Activated T-cell treated with anti-CD3 and anti-CD28 coated beads for 4 hours (primary cell): ENCODE measurements around the gene MTHFSD.

Experiments
- DNase-seq: peaks from one replicate; pipeline ENCODE4 v3.0.0-alpha.2; 2020

MTHFSD gene

DNA sequence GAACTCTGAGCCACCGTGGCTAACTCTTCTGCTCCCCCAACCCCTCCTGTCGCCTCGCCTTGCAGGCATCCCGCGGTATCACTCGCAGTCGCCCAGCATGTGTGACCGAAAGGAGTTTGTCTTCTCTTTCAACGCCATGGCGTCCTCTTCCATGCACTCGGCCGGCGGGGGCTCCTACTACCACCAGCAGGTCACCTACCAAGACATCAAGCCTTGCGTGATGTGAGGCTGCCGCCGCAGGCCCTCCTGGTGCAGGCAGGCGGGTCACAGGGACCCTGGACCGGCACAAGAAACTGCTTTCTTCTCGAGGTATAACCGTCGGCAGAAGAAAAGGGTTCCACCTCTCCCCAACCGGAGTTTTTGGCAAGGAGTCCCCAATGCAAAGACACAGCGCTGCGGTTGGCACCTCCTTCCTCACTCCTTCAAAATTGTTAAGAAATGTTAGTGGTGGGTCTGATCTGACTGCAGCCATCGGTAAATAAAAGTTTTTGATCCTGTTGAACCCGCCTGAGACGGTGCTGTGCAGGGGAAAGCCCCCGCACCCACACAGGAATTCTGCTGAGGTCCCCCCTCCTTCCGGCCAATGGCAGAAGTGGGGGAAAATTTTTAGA is 42.1 kb downstream of the MTHFSD start:
- DNase-seq = no peak

DNA sequence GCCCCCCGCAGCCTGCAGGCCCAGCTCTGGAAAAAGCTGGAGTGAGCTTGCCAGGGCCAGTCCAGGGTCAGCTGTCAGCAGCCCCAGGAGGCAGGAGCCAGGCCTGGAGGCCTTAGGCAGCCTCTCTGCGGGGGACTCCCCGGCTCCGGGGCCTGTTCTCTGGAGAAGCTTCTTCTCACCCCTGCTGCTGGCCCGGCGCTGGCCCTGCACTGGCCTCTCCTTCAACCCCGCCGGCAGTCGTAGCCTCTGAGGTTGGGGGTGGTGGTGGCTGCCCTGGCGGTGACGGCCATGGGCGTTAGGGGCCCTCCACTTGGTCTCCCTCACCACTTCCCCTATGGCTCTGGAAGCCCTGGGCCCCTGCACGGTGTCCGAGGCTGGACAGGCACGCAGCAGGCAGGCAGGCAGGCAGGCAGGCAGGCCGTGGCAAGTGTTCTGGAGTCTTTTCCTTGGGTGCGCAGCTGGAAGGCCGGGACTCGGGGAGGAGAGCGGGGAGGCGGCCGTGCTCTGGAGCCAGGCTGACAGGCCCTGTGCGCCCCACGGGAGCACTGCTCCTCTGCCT is 42.7 kb downstream of the MTHFSD start:
- no peak for DNase-seq

DNA sequence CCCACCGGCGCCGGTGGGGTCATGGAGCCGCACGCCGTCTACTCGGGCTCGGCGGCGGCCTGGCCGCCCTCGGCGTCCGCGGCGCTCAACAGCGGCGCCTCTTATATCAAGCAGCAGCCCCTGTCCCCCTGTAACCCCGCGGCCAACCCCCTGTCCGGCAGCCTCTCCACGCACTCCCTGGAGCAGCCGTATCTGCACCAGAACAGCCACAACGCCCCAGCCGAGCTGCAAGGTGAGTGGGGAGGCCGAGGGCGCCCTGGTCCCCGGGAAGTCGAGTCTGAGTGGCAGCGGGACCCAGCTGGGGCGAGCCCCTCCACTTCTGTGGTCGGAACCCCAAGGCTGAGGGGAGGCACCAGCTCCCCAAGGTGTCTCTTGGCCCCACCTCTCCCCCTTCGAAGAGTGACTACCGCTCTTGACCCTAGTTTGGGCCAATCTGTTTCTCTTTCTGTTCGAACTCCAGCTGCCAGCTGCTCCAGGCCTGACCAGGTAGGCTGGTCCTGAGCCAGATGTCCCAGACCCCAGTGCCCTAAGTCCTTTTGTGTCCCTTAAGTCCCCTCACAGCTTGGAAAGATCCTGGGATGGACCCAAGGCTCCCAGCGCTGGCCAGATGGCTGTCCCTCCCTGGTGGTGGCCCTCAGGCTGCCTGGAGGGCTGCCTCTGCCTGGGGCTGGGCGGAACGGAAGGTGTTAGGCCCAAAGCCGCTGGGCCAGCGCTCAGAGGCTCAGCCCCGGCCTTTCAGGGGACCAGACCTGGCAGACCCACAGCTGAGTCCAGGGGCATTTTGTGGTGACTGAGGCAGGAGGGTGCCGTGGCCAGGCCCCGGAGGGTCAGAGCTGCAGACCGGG is 43.5 kb downstream of the MTHFSD start:
- DNase-seq = no peak

DNA sequence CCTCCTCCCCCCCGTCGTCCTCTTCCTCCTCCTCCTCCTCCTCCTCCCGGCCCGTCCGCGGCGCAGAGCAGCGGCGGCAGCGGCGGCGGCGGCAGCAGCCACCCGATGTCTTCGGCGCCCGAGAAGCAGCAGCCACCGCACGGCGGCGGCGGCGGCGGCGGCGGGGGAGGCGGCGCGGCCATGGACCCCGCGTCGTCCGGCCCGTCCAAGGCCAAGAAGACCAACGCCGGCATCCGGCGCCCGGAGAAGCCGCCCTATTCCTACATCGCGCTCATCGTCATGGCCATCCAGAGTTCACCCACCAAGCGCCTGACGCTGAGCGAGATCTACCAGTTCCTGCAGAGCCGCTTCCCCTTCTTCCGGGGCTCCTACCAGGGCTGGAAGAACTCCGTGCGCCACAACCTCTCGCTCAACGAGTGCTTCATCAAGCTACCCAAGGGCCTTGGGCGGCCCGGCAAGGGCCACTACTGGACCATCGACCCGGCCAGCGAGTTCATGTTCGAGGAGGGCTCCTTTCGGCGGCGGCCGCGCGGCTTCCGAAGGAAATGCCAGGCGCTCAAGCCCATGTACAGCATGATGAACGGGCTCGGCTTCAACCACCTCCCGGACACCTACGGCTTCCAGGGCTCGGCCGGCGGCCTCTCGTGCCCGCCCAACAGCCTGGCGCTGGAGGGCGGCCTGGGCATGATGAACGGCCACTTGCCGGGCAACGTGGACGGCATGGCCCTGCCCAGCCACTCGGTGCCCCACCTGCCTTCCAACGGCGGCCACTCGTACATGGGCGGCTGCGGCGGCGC is 44.4 kb downstream of the MTHFSD start, which contains the start of gene FOXF1:
TSS of gene FOXF1 (plus strand) at position 63 of the 797 bp plus-strand sequence. CDS start at position 106, 43 bp downstream.
- DNase-seq = no peak

DNA sequence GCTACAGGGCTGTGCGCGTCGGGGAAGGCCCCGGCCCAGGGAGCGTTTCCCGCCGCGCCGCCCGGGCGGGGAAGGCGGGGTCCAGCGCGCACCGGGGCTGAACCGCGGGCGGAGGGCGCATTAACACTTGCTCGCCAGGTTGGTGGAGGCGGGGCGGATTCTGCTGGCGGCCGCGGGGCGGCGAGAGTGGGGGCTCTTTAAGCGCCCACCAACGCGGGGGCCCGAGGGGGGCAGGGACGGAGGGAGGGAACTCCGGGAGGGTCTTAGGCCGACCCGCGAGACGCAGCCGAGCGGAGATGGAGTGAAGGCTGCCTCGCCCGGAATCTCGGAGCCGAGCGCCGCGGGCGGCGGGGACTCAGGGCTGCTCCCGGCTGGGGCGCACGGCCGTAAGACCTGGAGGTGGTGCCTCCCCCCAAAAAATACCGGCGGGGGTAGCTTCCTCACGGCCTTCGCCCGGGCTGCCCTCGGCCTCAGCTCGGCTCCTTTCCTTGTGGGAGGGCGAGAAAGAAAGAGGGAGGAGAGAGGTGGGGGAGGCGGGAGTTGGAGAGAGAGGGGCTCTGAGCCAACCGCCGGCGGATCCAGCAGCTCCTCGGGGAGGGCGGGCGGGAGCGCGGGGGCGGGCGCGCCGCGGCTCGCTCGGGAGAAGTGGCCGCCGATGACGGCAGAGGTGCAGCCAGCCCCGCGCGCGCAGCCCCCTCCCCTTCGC is 45.1 kb downstream of the MTHFSD start:
- no peak for DNase-seq

DNA sequence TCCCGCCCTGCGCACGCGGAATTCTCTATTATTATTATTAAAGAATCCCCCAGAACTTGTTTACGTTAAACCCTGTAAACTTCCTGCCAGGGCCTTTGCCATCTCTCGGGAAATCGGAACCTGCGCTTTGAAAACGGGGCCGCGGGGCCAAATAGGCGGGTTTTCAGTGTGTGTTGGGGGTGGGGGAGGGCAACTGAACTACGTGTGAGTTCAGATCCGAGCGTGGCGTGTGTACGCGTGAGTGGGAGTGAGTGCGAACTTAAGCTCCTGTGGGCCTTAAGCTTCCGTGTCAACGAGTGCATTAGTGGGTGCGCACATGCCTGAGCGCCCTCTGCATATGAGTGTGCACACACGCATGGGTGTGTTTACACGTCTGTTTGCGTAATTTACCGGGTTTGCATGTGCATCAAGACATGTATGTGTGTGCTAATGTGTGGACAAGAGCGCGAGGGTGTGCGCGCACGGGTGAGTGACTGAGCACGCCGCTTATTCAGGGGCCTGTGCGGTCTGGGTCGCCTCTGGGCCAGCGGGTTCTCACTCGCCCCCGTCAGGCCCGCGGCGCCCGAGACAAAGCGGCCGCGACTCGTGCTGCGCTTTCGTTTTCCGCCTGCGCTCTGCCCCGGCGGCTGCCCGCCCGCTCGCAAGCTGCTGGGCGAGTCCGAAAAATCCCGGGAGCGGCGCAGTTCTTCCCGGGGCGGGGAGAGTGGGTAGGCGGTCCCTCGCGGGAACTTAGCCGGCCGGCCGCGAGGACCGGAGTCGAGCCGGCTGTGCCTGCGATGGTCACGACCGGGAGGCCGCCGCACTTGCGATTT is 45.9 kb downstream of the MTHFSD start:
- DNase-seq = no peak

DNA sequence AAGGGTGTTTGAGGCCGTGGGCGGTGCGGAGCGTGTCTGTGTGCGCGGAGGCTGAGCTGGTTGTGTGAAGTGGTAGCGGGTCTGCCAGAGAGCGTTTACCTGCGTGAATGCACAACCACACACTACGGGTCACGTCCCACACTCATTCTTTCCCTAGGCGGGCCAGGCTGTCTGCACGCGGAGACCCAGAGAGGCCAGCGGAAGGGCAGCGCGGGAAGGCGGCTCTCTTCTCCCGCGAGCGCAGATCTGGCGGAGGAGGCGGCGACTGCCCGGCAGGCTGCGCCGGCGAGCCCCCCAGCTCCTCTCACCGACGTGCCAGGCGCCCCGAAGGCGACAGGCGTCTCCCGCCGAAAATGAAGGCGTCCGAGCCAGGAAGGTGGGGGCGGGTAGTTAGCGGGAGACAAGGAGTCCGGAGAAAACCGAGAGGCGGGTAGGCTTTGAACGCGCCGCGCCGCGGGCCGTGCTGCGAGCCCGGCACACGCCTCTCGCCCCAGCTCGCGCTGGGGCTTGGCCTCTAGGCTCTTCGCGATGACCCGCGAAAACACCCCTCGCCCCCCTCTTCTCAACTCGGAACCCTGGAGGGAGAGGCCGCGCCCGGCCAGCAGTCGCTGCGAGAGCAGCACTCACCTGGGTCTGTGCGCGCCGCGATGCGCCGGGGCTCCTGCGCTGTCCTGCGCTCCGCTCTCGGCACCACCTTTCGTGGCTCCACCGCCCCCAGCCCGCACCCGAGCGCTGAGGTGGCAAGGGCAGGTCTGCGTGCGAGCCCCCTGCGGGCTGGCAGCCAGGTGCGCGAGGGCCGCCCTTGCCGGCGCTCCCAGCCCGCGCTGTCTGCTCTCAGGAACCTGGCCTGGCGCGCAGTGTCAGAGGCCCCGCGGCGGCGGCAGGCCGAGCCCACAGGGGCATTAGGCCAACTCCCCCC is 46.7 kb downstream of the MTHFSD start:
- DNase-seq = no peak

DNA sequence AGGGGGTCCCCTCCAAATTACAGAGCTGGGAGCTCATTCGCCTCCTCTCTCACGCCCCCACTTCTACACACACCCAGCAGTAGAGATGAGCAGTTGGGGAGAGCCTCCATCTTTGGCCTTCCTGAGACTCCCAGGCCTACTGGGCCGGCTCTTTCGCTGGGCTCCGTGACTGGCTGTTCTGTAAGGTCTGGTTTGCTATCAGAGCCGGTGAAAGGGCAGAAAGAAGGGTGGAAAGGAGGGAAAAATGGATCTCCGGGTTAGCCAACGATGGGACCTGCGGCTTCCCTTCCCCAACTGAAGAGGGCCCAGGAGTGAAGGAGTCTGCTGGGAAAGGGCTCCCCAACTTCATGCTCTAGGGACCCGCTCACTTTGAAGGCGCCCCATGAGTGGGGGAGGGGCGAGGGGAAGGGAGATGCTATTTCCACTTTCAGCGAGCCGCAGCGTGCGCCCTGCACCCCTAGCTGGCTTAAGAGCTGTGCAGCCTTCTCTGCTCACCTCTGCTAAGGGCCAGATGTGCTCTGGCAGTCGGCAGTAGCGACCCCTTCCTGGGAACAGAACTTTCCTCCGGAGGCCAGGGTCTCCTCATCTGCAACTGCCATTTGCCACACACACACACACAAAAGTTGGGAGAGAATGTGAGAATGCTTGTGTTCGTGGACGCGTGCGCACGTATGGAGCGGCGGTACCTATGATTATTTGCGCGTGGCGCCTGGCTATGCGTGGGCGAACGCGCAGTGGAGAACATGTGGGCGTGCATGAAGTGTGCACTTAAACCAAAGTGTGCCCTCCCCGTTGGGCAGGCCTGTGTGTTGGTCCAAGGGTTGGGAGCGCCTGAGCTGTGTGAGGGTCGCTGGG is 47.6 kb downstream of the MTHFSD start:
- no peak for DNase-seq

DNA sequence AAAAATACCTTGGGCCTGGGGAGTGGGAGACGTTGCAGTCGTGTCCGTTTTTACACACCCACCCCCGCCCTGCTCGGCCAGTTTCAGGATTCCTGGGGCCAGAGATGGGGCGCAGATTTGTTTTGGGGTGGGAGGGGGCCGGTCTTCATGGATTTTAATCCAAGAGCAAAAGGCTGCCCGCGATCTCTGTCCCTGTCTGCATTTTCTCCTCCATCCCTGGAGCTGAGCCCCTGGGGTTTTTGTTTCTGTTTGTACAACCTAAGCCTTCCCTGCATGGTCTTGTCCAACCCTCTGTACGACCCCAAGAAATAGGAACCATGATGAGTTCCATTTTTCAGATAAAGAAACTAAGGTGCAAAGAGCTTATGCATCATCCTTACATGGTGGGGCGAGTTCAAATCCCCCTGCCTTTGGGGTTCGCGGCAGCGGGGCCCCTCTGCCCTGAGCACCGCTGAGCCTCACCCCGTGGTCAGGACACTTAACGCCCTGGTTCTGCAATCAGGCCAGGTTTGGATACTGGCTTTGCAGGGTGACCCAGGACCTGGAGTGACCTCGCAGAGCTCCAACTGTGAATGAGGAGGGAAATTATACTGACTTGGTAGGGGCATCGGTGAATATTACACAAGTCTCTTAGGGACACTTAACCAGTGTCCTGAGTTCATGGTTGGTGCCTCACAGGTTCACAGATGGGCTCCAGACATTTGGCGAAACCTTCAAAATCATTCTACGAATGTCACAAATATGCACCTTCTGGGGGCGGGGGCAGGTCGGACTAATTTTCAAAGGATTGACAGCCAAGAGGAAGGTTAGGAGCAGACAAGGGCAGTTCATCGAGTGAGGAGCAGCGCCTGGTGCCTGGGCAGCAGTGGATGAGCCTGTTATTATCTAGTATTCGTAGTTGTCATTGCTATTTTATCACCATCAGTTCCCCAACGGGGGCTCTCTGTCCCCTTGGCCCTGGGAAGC is 48.9 kb downstream of the MTHFSD start:
- no peak for DNase-seq

DNA sequence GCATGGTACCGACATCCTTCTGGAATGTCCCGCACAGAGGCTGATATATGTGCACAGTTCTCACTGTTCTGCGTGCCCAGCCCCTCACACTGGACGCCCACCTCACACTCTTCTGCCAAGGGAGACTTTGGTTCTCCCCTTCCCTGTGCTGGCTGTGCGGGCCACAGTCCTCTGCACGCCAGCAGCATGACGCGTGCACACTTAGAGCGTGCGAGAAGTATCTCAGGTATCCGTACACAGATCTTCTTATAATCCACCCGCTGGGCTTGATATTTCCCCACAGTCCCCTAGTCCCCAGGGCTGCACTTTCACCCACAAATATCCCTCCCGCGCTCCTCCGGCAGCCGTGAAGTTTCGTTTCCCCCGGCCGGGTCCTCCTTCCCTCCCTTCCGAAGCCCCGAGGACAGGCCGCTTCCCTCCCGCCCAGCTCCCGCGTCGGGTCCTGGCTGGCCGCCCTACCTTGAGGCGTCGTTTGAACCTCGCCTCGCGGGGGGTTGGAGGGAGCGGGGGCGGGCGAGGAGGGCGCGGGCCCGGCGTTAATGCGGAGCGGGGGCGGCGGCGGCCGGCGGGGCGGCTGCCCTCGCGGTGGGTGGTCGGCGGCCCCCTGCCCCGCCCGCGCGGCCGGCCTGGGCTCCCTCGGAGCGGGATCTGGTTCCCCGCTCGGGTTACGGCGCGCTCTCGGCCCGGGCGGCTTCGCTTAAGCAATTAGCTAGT is 49.7 kb downstream of the MTHFSD start:
- no peak for DNase-seq

DNA sequence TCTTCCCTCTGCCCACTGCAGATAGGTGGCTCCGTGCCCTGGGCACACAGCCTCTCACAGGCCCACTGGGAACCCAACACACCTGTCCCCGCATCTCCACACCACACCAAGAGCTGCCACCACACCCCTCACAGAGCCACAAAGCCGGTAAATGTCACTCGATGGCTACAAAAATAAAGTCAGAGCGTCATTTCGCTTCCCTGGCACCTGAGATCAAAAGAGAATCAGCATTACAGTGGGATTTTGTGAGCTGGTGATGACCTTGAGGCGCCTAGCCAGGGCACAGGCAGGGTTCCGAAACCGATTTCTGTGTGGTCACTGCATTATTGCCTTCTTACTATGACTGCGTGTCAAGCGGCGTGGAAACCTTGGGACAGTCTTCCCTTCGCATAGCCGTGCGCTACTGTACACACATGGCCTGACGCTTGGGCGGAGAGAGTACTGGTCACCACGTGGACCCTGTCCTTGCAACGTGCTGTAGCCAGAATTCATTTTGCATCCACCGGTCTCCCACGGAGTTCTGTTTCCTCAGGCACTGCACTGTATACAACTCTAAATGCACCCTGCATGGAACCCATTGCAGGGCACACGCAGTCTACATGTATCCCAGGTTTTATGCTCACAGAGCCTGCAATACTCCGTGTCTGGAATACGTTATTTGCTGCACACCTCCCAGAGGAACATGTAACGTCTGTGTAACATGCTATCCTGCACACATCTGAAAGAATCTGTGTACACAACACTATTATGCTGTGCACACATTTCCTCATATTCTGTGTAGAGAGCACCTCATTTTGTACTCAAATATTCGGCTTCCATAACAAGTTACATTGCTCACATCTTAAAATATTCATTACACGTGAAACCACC is 50.5 kb downstream of the MTHFSD start:
- DNase-seq = no peak

DNA sequence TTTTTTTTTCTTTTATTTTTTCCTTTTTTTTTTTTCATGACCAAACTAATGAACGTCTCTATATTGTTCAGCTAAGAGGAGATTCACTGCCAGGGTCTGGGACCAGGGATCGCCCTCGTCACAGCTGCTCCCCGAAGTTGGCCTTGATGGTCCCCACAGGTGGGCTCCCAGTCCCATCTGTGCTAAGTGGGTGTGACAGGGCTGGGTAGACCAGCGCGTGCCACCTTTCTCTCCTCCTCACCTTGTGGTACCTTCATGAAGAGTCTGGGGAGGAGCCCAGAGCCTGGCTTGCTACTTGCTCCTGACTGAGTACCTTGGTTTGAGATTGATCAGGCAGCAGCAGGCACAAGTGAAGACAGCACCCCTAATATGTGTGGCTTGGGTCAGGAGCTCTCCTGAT is 51.2 kb downstream of the MTHFSD start:
- no peak for DNase-seq

DNA sequence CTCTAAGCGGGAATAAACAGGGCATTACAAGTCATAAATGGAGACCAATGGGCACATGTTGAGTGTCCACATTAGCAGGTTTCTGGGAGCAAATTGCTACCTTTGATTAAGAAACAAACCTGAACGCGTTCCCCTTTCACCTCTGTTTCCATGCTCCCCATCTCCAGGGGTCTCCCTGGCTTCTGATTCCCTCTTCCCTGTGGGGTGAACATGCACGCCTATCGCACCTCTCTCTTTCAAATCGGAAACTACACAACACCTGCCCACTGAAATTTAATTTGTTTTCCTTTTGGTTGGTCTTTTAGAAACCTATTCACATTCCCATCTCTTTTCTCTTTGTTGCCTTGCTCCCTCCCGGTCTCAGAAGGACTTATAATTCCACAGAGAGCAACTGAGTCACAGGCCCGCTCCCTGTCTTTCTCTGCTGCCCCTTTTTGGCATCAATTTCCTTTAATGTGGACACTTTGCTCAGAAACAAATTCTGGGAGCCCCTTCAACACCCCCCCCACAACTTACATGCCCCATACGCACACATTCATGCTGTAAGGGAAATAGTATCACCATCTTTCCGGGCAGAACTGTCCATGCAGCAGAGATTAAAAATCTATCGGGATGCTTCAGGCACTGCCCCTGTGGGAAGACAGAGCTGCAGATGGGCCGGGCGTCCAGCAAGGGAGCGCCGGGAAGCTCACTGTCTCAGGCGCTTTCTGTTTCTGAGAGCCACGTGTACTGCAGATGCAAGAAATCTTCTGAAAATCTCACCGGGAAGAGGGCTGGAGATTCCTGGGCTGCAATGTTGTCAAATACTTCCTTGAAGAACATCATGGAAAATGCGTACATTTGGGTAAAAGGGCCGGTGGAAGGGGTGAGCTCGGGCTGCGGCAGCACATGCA is 51.9 kb downstream of the MTHFSD start:
- no peak for DNase-seq

DNA sequence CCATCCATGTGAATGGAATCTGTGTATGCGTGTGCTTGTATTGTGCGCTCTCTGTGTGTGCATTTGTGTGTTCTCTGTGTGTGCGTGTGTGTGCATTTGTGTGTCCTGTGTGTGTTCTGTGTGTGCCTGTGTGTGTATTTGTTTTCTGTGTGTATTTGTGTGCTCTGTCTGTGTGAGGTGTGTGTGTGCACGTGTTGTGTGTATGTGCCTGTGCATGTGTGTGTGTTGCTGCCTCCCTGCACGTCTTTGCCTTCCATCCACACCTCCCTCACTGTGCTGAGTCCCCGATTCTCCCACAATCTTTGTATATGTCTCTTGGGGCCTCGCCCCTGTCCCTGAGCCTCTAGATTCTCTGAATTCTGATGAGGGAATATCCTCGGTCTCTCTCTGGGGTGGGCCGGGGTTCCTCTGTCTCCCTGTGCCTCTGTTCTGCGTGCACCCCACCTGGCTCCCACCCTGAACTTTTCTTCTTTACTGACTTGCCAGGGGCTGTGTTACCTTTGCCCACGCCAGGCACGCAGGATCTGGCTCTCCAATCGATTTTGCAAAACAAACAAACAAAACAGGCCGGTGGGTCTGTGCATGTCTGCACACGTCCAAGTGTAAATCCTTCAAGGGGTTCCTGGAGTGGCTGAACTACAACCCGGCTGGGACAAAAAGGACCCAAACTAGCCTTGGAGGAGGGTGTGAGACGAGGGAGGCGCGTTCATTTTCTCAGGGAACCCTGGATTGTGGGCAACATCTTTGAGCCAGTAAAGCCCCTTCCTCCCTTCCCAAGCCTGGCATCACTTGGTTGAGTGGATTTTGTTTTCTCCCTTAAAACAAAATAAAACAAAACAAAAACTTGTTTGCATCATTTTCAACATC is 52.8 kb downstream of the MTHFSD start:
- DNase-seq = no peak
